HEK293T (cell line): ENCODE data around the gene SLIT2.

ENCODE experiments used
- BHLHE40 ChIP-seq: fragments of 450-650 bp; IDR thresholded peaks from 2 replicates; pipeline ENCODE4 v1.6.1; 2016; ENCODE audit warnings: mild to moderate bottlenecking, moderate library complexity, borderline replicate concordance
- FOXA1 ChIP-seq: fragments of 450-650 bp; IDR thresholded peaks from 2 replicates; pipeline ENCODE4 v1.6.1; 2016; ENCODE audit warnings: mild to moderate bottlenecking
- FOXM1 ChIP-seq: fragments of 450-650 bp; IDR thresholded peaks from 2 replicates; pipeline ENCODE4 v1.6.1; 2017; ENCODE audit warnings: mild to moderate bottlenecking, borderline replicate concordance
- HDGF ChIP-seq: fragments of 450-650 bp; IDR thresholded peaks from 2 replicates; pipeline ENCODE4 v1.6.1; 2017; ENCODE audit warnings: antibody characterized with exemption, borderline replicate concordance
- NFRKB ChIP-seq: fragments of 450-650 bp; IDR thresholded peaks from 2 replicates; pipeline ENCODE4 v1.6.1; 2016; ENCODE audit warnings: mild to moderate bottlenecking, moderate library complexity
- SP1 ChIP-seq: fragments of 450-650 bp; IDR thresholded peaks from 2 replicates; pipeline ENCODE4 v1.6.1; 2017
- SUZ12 ChIP-seq: fragments of 450-650 bp; IDR thresholded peaks from 2 replicates; pipeline ENCODE4 v1.6.1; 2016; ENCODE audit warnings: mild to moderate bottlenecking
- ZNF384 ChIP-seq: fragments of 450-650 bp; IDR thresholded peaks from 2 replicates; pipeline ENCODE4 v1.6.1; 2016
- TF ChIP-seq, protein P1 (sequence below): fragments of 450-650 bp; IDR thresholded peaks from 2 replicates; pipeline ENCODE4 v1.6.1; 2016

DNA sequence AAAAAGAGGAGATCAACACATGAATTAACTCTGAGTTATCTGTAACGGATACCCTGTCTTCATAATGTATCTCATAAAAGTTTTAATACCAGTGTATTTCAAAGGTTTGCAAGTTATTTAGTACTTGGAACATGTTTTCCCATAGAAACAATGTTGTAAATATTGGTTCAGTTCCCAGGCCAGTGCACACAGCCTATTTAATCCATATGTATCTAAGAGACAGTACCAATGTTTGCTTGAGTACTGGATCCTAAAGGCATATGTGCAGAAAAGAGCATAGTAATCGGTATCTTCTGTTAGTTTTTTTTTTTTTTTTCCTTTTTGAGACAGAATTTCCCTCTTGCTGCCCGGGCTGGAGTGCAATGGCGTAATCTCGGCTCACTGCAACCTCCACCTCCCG is 46.1 kb downstream of the SLIT2 start:
- TF ChIP-seq SUZ12 (no peak), FOXM1 (no peak), BHLHE40 (no peak), NFRKB (no peak), HDGF (no peak), SP1 (no peak), FOXA1 (no peak), ZNF384 (peak; percentile 66)
- TF ChIP-seq, protein P1, sequence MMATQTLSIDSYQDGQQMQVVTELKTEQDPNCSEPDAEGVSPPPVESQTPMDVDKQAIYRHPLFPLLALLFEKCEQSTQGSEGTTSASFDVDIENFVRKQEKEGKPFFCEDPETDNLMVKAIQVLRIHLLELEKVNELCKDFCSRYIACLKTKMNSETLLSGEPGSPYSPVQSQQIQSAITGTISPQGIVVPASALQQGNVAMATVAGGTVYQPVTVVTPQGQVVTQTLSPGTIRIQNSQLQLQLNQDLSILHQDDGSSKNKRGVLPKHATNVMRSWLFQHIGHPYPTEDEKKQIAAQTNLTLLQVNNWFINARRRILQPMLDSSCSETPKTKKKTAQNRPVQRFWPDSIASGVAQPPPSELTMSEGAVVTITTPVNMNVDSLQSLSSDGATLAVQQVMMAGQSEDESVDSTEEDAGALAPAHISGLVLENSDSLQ: peak; percentile 38; the same call in 1 of the 2 replicates
